ENCODE results near the gene TBC1D5.

TBC1D5 gene

GRCh38 chr3:17160597-17160996 lies 581.8 kb downstream of the TBC1D5 start:
- no peak for TF ChIP-seq CTCF (IDR thresholded peaks at IDR 0.05; ENCODE audit: insufficient read depth, low read depth, low read length, missing control alignments)
- DNase-seq (ENCODE audit: low read depth): no peak
- no peak overlapping the region for H3K4me3 ChIP-seq (ENCODE audit: low read depth, low read length)

DNA sequence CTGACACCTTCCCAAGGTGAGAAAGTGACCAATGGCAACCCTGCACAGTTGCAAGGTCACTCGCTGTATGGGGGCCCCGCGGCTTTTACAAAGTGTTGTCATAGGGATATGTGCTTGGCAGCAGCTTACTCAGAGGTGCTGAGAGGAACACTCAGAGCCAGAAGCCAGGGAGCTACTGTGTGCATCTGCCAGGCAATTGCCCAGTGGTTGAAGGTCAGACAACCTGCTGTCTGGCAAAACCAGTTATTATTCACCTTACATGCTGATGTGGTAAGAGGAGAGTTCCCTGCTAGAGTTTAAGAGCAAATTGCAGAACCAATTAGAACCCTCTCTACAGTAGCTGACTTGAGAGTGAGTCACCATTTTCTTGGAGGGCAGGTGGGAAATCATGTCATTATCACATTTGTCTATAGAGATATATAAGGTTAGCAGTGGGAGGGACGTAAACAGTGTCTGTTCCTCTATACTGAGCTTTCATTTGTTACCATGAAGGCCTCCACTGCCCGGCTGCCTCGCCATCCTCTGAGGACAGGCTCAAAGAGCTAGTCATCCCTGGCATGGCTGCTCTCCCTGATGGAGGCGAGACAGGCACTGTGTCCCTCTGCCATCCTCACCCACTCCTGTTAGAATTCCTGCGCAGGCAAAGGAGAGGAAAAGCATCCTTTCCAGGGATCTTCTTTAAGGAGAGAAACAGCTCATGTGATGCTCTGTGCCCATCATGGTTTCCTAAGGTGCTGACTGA lies 583.3 kb downstream of the TBC1D5 start:
- TF ChIP-seq CTCF (IDR thresholded peaks at IDR 0.05; ENCODE audit: insufficient read depth, low read depth, low read length, missing control alignments): no peak
- no peak for DNase-seq (ENCODE audit: low read depth)
- H3K4me3 ChIP-seq (ENCODE audit: low read depth, low read length): no peak overlapping the region

DNA sequence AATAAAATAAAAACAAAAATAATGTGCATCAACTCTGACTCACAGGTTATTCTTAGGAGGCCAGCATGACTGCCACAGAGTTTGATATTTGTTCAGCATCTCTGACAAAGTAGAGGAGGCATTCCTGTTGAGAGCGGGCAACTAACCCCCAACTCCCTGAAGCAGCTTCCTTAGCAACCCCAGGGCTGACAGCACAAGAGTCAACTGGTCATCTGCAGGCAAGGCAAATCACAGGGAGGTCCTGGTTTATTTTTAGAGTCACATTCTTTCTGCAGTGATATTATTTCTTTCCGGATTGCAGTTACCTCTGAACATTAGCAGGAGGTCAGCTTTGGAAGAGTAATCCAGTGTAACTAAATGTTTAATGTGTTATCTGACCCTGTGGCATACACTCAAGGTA lies 584.7 kb downstream of the TBC1D5 start:
- DNase-seq (ENCODE audit: low read depth): no peak
- no peak overlapping the region for H3K4me3 ChIP-seq (ENCODE audit: low read depth, low read length)
- TF ChIP-seq CTCF (IDR thresholded peaks at IDR 0.05; ENCODE audit: insufficient read depth, low read depth, low read length, missing control alignments): no peak

DNA sequence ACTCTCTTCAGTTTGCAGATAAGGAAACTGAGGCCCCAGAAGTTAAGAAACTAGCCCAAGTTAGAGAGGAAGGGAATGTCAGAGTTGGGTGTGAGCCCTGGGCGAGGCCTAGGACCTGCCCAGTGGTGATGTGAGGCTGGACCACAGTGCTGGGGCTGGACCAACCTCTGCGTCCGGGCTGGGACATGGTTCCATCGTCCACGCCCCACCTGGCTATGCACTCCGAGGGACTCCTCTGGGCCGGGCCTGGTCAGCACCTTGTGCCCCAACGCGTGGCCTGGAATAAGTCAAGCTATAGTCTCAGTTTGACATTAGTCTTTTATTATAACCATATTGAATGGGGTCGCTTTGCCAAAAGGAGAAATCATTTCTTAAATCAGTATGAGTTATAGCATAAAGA lies 585.6 kb downstream of the TBC1D5 start:
- H3K4me3 ChIP-seq (ENCODE audit: low read depth, low read length): no peak overlapping the region
- DNase-seq (ENCODE audit: low read depth): no peak
- no peak for TF ChIP-seq CTCF (IDR thresholded peaks at IDR 0.05; ENCODE audit: insufficient read depth, low read depth, low read length, missing control alignments)

DNA sequence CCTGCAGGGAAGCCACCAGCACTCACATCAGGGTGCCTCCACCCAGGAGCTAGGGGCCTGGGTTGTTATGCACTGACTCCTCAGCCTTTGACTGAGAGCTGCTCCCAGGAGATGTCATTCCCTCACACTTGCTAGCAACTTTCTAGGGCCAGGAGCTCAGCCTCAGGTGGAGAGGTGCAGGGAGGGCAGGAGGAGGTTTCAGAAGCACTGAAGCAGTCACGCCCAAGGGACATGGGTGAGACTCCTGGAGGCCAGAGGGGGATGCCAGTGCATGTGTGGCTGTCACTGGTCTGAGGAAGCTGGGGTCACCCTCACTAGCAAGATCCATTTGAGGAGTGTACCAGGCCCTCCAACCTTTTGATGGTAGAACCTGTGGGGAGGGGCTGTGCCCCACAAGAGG lies 586.5 kb downstream of the TBC1D5 start:
- no peak for TF ChIP-seq CTCF (IDR thresholded peaks at IDR 0.05; ENCODE audit: insufficient read depth, low read depth, low read length, missing control alignments)
- no peak for DNase-seq (ENCODE audit: low read depth)
- H3K4me3 ChIP-seq (ENCODE audit: low read depth, low read length): no peak overlapping the region

DNA sequence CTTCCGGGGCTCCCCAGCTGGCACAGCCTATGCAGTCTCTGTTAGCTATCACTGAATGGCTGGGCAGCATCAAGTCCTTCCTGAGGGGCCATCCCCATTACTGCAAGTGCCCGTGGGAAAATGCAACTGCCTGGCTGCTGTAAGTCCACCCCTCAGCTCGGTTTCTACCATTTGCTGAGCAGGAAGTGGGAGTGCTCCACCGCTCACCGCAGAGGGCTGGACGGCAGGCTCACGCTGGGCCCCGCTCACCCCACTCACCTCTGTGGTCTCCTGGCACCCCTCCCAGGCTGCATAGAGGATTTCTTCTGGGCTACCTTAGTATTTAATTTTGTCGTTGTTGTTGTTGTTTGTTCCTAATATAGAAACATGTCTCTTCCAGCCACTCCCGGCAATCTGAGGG lies 587.5 kb downstream of the TBC1D5 start:
- TF ChIP-seq CTCF (IDR thresholded peaks at IDR 0.05; ENCODE audit: insufficient read depth, low read depth, low read length, missing control alignments): no peak
- DNase-seq (ENCODE audit: low read depth): no peak
- no peak overlapping the region for H3K4me3 ChIP-seq (ENCODE audit: low read depth, low read length)

GRCh38 chr3:17154221-17154620 lies 588.2 kb downstream of the TBC1D5 start:
- H3K4me3 ChIP-seq (ENCODE audit: low read depth, low read length): no peak overlapping the region
- no peak for DNase-seq (ENCODE audit: low read depth)
- TF ChIP-seq CTCF (IDR thresholded peaks at IDR 0.05; ENCODE audit: insufficient read depth, low read depth, low read length, missing control alignments): no peak

All from GM12865 (cell line).